GM19328 (cell line): ENCODE measurements around the gene KRTAP10-6.
"Not testable (repeated sequence)": the region's sequence is repeated elsewhere in the genome, so short reads cannot be mapped to it uniquely, and the experiment has no call there.

Experiments
- ATAC-seq: cut with Tn5 transposase; IDR thresholded peaks from one replicate; pipeline ENCODE4 v1.9.1; 2021; ENCODE audit warnings: mild to moderate bottlenecking, moderate library complexity; ENCODE audit not compliant: unreplicated experiment

The KRTAP10-6 gene

GRCh38 chr21:44579833-44580144 is 12.5 kb downstream of the KRTAP10-6 start:
- ATAC-seq = no peak

GRCh38 chr21:44579056-44579832 is 13.1 kb downstream of the KRTAP10-6 start:
- no peak for ATAC-seq

GRCh38 chr21:44578371-44579055 is 13.8 kb downstream of the KRTAP10-6 start:
- ATAC-seq = no peak

GRCh38 chr21:44576025-44576420 is 16.3 kb downstream of the KRTAP10-6 start:
- no peak for ATAC-seq

GRCh38 chr21:44575307-44576024 is 16.8 kb downstream of the KRTAP10-6 start:
- no peak for ATAC-seq

- no peak for ATAC-seq
Observed at GRCh38 chr21:44574457-44575306, 17.6 kb downstream of the KRTAP10-6 start.

- not testable (repeated sequence) for ATAC-seq
Observed at GRCh38 chr21:44573630-44574456, 18.5 kb downstream of the KRTAP10-6 start, which contains the start of gene KRTAP10-4. TSS of gene KRTAP10-4 (plus strand) at chr21:44573729. CDS start at chr21:44573759, 30 bp downstream.

DNA sequence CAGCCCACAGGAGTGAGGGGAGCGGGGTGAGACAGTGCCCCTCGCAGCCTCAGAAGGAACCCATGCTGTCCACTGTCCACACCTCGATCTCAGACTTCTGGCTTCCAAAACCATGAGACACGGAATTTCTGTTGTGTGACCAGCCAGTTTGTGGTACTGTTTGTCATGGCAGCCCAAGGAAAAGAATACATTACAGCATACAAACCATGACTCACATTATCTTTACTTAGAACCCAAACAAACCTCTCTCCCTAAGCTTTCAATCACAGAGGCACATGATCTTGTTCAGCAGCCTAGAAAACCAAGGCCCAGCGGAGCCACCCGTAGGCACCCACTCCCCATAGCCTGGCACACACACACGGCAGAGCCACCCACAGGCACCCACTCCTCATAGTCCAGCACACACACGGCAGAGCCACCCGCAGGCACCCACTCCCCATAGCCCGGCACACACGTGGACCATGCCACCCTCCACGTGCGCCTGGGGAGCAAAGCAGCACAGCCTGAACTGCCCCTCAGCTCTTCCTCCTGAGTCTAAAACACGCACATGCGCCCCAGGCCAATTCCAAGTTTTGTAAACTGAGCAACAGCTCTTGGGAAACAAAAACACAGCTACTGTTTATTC is 19.2 kb downstream of the KRTAP10-6 start:
- no peak for ATAC-seq

DNA sequence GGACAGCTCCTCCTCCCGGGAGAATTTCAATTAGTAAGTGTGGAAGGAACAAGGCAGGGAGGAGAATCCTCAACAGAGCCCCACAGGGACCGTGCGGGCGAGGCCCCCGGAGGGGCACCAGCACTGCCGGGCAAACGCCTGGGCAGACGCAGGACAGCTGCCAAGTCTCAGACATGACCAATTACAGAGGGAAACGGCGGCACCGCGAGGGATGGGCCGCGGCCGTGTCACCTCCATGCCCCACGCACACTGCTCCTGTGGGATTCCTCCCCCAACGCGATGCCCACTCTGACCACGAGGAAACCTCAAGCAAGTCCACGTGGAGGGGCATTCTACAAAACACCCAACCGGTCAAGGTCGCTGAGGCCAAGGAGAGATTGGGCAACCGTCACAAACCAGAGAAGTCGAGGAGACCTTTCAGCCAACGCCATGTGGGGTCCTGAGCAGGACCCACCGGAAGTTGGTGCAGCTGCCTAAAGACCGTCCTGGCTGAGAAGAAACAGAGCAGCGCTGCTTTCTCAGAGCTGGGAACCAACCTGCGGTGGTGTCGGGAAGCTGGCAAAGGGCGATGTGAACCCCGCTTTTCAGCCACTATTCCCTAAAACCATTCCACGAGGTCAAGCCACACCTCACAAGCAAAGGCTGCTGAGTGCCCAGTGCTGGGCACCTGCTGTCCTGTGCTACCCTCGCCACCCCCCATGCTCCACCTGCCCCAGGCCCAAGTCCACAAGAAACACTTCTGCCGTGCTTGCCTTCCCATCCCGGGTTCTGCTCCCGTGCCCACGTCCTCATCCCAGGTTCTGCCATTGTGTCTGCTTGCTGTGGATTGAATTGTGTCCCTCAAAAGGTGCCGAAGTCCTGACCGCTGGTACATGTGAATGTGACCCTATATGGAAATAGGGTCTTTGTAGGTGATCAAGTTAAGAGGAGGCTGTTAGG is 20.2 kb downstream of the KRTAP10-6 start:
- ATAC-seq = no peak

GRCh38 chr21:44571296-44571695 is 21.0 kb downstream of the KRTAP10-6 start:
- no peak for ATAC-seq

GRCh38 chr21:44569861-44570517 is 22.3 kb downstream of the KRTAP10-6 start:
- no peak for ATAC-seq

- no peak for ATAC-seq
Observed at GRCh38 chr21:44568667-44569556, 23.4 kb downstream of the KRTAP10-6 start.

DNA sequence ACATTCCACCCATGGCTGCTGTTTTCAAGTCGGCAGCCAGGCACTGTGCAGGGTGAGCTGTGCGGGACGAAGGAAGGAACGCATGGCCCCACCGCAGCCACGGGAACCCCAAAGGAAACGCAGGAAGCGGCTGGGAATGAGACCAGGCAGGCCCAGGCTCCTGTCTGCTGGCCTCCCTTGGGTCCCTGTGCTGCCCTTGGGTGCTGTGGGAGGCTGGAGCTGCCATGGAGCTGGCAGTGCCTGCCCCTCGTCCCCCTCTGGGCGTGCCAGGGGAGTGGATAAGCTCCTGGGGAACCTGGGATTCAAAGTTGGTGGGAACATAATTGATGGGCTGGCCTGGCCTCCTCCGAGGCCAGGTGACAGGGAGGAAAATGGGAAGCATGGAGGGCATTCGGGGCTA is 24.0 kb downstream of the KRTAP10-6 start:
- ATAC-seq = no peak

- no peak for ATAC-seq
Observed at GRCh38 chr21:44567481-44568171, 24.7 kb downstream of the KRTAP10-6 start.

DNA sequence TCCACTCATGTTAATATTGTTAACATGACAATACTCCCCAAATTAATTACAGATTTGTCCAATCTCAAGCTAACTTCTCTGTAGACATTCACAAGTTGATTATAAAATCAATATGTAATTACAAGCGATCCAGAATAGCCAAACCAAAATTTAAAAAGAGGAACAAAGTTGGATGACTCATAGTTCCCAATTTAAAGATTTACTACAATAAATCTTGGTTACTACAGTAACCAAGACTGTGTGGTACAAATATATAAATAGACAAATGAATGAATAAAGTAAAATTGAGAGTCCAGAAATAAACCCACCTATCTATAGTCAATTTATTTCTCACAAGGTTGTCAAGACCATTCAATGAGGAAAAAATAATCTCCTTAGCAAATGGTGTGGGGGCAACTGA is 25.9 kb downstream of the KRTAP10-6 start:
- ATAC-seq = no peak

DNA sequence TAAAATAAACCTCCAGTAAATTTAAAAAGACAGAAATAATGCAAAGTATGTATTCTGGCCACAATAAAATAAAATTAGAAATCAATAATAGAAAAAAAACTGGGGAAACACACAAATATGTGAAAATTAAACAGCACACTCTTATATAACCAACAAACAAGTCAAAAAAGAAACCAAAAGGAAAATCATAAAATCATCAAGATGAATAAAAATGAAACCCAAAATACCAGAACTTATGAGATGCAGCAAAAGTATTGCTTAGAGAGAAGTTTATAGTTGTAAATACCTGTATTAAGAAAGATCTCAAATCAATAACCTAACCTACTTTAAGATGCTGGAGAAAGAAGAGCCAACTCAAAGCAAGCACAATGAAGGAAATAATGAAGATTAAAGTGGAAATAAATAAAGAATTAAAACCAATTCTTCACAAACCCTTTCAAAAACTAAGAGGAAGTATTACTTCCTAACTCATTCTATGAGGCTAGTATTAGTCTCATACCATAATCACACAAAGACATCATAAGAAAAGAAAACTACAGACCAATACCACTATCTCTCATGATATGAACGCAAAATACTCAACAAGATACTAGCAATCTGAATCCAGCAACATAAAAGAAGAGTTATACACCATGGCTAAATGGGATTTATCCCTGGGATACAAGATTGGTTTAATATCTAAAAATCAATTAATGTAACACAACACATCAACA is 27.3 kb downstream of the KRTAP10-6 start:
- ATAC-seq = no peak
